HEK293 (cell line): ENCODE results near the gene CAPZB.

Source experiments
- CTCF ChIA-PET: fragments of 350-600 bp; formaldehyde crosslinking; extraction: SDS; loops from one replicate; lab custom pipeline; 2021; ENCODE audit warnings: antibody characterized with exemption; lab: Yijun Ruan, JAX
- POLR2A ChIA-PET: fragments of 300-600 bp; formaldehyde crosslinking; extraction: SDS; loops from one replicate; lab custom pipeline; 2020; ENCODE audit warnings: antibody characterized with exemption, inconsistent platforms; lab: Yijun Ruan, JAX
- H3K27ac ChIP-seq: fragments of 200-500 bp; sonication (Bioruptor generic); 2 replicates; pipeline ENCODE4 v1.5.1; 2014; ENCODE audit warnings: low read depth, low read length, control low read depth, inconsistent platforms; ENCODE audit errors: extremely low read depth
- H3K36me3 ChIP-seq, 2 experiments: fragments of 200-500 bp in 1 of 2; sonication (Bioruptor generic) in 1 of 2; 1 replicate in 1 of 2; 2 replicates in 1 of 2; pipeline ENCODE4 v1.5.1; 2014 to 2017; ENCODE audit warnings: inconsistent platforms in 2 of 2, low read length in 2 of 2; ENCODE audit not compliant: control insufficient read depth in 2 of 2, insufficient read depth in 1 of 2
- H3K4me1 ChIP-seq: fragments of 200-500 bp; sonication (Bioruptor generic); 2 replicates; pipeline ENCODE4 v1.5.1; 2014; ENCODE audit warnings: mild to moderate bottlenecking, low read length, inconsistent platforms; ENCODE audit not compliant: control insufficient read depth, insufficient read depth
- H3K4me3 ChIP-seq: 2 replicates; pipeline ENCODE4 v1.5.1; 2011; ENCODE audit warnings: low read depth, mild to moderate bottlenecking, control low read depth, low read length, moderate library complexity
- H3K9me3 ChIP-seq: fragments of 200-500 bp; sonication (Bioruptor generic); 2 replicates; pipeline ENCODE4 v1.5.1; 2014; ENCODE audit warnings: low read depth, low read length, inconsistent platforms; ENCODE audit not compliant: control insufficient read depth, insufficient read depth
- GLI4 ChIP-seq: fragments of 450-650 bp; formaldehyde crosslinking; IDR thresholded peaks from 2 replicates; pipeline ENCODE4 v1.5.1; 2016; ENCODE audit warnings: missing biosample characterization, missing genetic modification characterization
- GLIS1 ChIP-seq: fragments of 450-650 bp; formaldehyde crosslinking; IDR thresholded peaks from 2 replicates; pipeline ENCODE4 v1.5.1; 2016; ENCODE audit warnings: missing biosample characterization, missing genetic modification characterization
- HIC1 ChIP-seq: fragments of 450-650 bp; formaldehyde crosslinking; IDR thresholded peaks from 2 replicates; pipeline ENCODE4 v1.5.1; 2016; ENCODE audit warnings: missing biosample characterization, missing genetic modification characterization
- KLF1 ChIP-seq: fragments of 450-650 bp; formaldehyde crosslinking; IDR thresholded peaks from 2 replicates; pipeline ENCODE4 v1.5.1; 2016; ENCODE audit warnings: missing biosample characterization, missing genetic modification characterization
- KLF10 ChIP-seq: fragments of 450-650 bp; IDR thresholded peaks from 2 replicates; pipeline ENCODE4 v1.5.1; 2018; ENCODE audit warnings: missing biosample characterization, mild to moderate bottlenecking, missing genetic modification characterization
- KLF16 ChIP-seq: fragments of 450-650 bp; formaldehyde crosslinking; IDR thresholded peaks from 2 replicates; pipeline ENCODE4 v1.5.1; 2017; ENCODE audit warnings: missing biosample characterization, missing genetic modification characterization
- KLF17 ChIP-seq: fragments of 450-650 bp; formaldehyde crosslinking; IDR thresholded peaks from 2 replicates; pipeline ENCODE4 v1.5.1; 2016; ENCODE audit warnings: missing biosample characterization, missing genetic modification characterization
- KLF7 ChIP-seq: fragments of 450-650 bp; formaldehyde crosslinking; IDR thresholded peaks from 2 replicates; pipeline ENCODE4 v1.5.1; 2016; ENCODE audit warnings: missing biosample characterization, missing genetic modification characterization, borderline replicate concordance
- MYNN ChIP-seq: fragments of 450-650 bp; formaldehyde crosslinking; IDR thresholded peaks from 2 replicates; pipeline ENCODE4 v1.5.1; 2016; ENCODE audit warnings: missing biosample characterization, missing genetic modification characterization, borderline replicate concordance
- PATZ1 ChIP-seq: fragments of 450-650 bp; formaldehyde crosslinking; IDR thresholded peaks from 2 replicates; pipeline ENCODE4 v1.5.1; 2016; ENCODE audit warnings: missing biosample characterization, missing genetic modification characterization
- PRDM1 ChIP-seq: fragments of 450-650 bp; formaldehyde crosslinking; IDR thresholded peaks from 2 replicates; pipeline ENCODE4; 2016; ENCODE audit warnings: missing biosample characterization, missing genetic modification characterization
- TRIM28 ChIP-seq: IDR thresholded peaks from 2 replicates; pipeline ENCODE4 v1.6.1; 2011; ENCODE audit warnings: low read length, control low read depth, borderline replicate concordance
- ZBTB48 ChIP-seq: fragments of 450-650 bp; formaldehyde crosslinking; IDR thresholded peaks from 2 replicates; pipeline ENCODE4 v1.5.1; 2016; ENCODE audit warnings: missing biosample characterization, missing genetic modification characterization
- ZIC2 ChIP-seq: fragments of 450-650 bp; formaldehyde crosslinking; IDR thresholded peaks from 2 replicates; pipeline ENCODE4 v1.5.1; 2016; ENCODE audit warnings: missing biosample characterization, missing genetic modification characterization
- ZNF266 ChIP-seq: fragments of 450-650 bp; formaldehyde crosslinking; IDR thresholded peaks from 2 replicates; pipeline ENCODE4 v1.5.1; 2016; ENCODE audit warnings: missing biosample characterization, missing genetic modification characterization, low read depth
- ZNF548 ChIP-seq: fragments of 450-650 bp; formaldehyde crosslinking; IDR thresholded peaks from 2 replicates; pipeline ENCODE4 v1.5.1; 2016; ENCODE audit warnings: missing biosample characterization, missing genetic modification characterization
- ZNF785 ChIP-seq: fragments of 450-650 bp; formaldehyde crosslinking; IDR thresholded peaks from 2 replicates; pipeline ENCODE4 v1.5.1; 2016; ENCODE audit warnings: missing biosample characterization, missing genetic modification characterization
- ZNF837 ChIP-seq: fragments of 450-650 bp; formaldehyde crosslinking; IDR thresholded peaks from 2 replicates; pipeline ENCODE4 v1.5.1; 2016; ENCODE audit warnings: missing biosample characterization, missing genetic modification characterization
- ZSCAN18 ChIP-seq: fragments of 450-650 bp; formaldehyde crosslinking; IDR thresholded peaks from 2 replicates; pipeline ENCODE4 v1.5.1; 2016; ENCODE audit warnings: missing biosample characterization, missing genetic modification characterization

Gene CAPZB

GRCh38 chr1:19454265-19455146, 30.8 kb downstream of the CAPZB start:
- Histone ChIP-seq H3K4me1 (peaks cover 18% of the 10 kb centered on the region), H3K9me3 (no peaks in the 10 kb centered on the region), H3K27ac (no peak overlapping the region), H3K36me3 (no peaks in the 10 kb centered on the region), H3K4me3 (no peak overlapping the region)
- TF ChIP-seq KLF7 (tag by site-specific recombination) (no peak), ZIC2 (peak; percentile 41; the same call in 1 of the 2 replicates), GLI4 (tag by site-specific recombination) (no peak), MYNN (tag by site-specific recombination) (peak; percentile 89)
- ChIA-PET POLR2A (no interaction called here), CTCF (interaction anchor here (1.0 kb wide), 1 partner anchor 14 kb away, joined by 4 read pairs; no protein-coding TSS in a partner anchor)

GRCh38 chr1:19453741-19454201, 31.6 kb downstream of the CAPZB start:
- Histone ChIP-seq H3K9me3 (no peaks in the 10 kb centered on the region), H3K36me3 (peaks cover 0 to 7% of the 10 kb centered on the region in 2 experiments; a peak in 1 of 3 replicates), H3K4me3 (no peak overlapping the region), H3K4me1 (peaks cover 18% of the 10 kb centered on the region)
- ChIA-PET CTCF (no interaction called here), POLR2A (no interaction called here)
- TF ChIP-seq KLF17 (tag by site-specific recombination) (no peak), TRIM28 (no peak), GLIS1 (tag by site-specific recombination) (peak; percentile 87), ZNF266 (tag by site-specific recombination) (no peak)
- TF ChIP-seq, all 188 proteins: peak for 1
- H3K27ac ChIP-seq = no peak overlapping the region

- peaks cover 0 to 12% of the 10 kb centered on the region in 2 experiments; a peak in 1 of 3 replicates for H3K36me3 ChIP-seq
- CTCF ChIA-PET = no interaction called here
- no peaks in the 10 kb centered on the region for H3K9me3 ChIP-seq
- no peak overlapping the region for H3K4me3 ChIP-seq
- H3K27ac ChIP-seq = no peak overlapping the region
- TF ChIP-seq KLF16 (tag by site-specific recombination) (no peak), HIC1 (no peak), KLF1 (tag by site-specific recombination) (0 out of 2 replicates have a peak, but pooled peaks have one; percentile 19), KLF10 (tag by site-specific recombination) (no peak)
- TF ChIP-seq, all 188 proteins: peak for 1
- H3K4me1 ChIP-seq = peaks cover 18% of the 10 kb centered on the region
- POLR2A ChIA-PET = no interaction called here
Observed at GRCh38 chr1:19452221-19452663, 33.1 kb downstream of the CAPZB start.

- H3K9me3 ChIP-seq = no peaks in the 10 kb centered on the region
- POLR2A ChIA-PET = no interaction called here
- CTCF ChIA-PET = no interaction called here
- H3K27ac ChIP-seq = no peak overlapping the region
- peaks cover 0 to 12% of the 10 kb centered on the region in 2 experiments; a peak in 1 of 3 replicates for H3K36me3 ChIP-seq
- H3K4me3 ChIP-seq = no peak overlapping the region
- peaks cover 21% of the 10 kb centered on the region for H3K4me1 ChIP-seq
- TF ChIP-seq ZSCAN18 = no peak
- no peak for TF ChIP-seq ZNF785 (tag by site-specific recombination)
- TF ChIP-seq ZBTB48 (tag by site-specific recombination) = peak; percentile 35; the same call in 1 of the 2 replicates
- no peak for TF ChIP-seq ZNF548 (tag by site-specific recombination)
- TF ChIP-seq PATZ1 (tag by site-specific recombination) = no peak
- peak; percentile 49; the same call in 1 of the 2 replicates for TF ChIP-seq PRDM1
- no peak for TF ChIP-seq ZNF837 (tag by site-specific recombination)
Observed at GRCh38 chr1:19450811-19451515, 34.4 kb downstream of the CAPZB start.
